ENCODE results near the gene SLC9A7. TPM values are rescaled to one million over a fixed set of nuclear protein-coding genes. Genes with fewer than 3 reads are reported as not detected.

Gene SLC9A7
- total RNA-seq, 1 donor from 2014 or later = 1.3 TPM

DNA sequence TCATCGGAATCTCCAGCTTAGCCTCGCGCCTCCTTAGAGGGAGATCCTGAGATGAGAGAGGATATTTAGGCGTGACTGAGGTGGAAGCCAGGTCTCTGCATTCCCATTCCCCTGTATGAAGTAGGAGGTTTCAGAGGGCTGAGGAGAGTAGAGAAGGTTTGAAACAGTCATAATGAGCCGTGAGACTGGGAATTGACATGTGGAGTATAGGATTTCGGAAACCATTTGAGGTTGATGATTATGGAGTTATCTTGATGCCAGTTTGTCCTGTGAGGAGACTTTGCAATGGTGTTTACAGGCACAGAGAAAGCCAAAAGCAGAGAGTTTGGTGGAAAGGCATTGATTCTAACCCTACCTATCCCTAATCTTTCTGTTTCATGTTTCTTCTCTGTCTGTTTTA lies 183.3 kb downstream of the SLC9A7 start:
- DNase-seq (ENCODE audit: low spot score) = no peak

DNA sequence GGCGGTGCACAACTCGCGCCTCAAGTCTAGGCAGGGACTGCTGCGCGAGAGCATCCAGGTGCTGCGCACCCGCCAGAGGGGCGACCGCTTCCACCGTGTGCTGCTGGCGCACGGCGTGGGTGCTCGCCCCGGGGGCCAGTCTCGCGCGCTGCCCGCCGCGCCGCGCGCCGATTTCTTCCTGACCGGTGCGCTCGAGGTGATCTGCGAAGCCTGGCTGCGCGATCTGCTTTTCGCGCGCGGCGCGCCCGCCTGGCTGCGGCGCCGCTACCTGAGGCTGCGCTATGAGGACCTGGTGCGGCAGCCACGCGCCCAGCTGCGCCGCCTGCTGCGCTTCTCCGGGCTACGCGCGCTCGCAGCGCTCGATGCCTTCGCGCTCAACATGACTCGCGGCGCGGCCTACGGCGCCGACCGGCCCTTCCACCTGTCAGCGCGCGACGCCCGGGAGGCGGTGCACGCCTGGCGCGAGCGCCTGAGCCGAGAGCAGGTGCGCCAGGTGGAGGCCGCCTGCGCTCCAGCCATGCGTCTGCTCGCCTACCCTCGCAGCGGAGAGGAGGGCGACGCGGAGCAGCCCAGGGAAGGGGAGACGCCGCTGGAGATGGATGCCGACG lies 184.0 kb downstream of the SLC9A7 start:
- DNase-seq (ENCODE audit: low spot score) = no peak

DNA sequence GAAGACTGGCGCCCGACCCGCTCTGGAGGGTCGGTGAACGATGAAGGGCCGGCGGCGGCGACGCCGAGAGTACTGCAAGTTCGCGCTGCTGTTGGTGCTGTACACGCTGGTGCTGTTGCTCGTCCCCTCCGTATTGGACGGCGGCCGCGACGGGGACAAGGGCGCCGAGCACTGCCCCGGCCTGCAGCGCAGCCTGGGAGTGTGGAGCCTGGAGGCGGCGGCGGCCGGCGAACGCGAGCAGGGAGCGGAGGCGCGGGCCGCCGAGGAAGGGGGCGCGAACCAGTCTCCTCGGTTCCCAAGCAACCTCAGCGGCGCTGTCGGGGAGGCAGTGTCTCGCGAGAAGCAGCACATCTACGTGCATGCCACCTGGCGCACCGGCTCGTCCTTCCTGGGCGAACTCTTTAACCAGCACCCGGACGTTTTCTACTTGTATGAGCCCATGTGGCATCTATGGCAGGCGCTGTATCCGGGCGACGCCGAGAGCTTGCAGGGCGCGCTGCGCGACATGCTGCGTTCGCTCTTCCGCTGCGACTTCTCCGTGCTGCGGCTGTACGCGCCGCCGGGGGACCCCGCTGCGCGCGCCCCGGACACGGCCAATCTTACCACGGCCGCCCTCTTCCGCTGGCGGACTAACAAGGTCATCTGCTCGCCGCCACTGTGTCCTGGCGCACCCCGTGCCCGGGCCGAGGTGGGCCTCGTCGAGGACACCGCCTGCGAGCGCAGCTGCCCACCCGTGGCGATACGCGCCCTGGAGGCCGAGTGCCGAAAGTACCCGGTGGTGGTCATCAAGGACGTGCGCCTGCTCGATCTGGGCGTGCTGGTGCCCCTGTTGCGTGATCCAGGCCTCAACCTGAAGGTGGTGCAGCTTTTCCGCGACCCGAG lies 184.8 kb downstream of the SLC9A7 start:
- DNase-seq (ENCODE audit: low spot score) = no peak

DNA sequence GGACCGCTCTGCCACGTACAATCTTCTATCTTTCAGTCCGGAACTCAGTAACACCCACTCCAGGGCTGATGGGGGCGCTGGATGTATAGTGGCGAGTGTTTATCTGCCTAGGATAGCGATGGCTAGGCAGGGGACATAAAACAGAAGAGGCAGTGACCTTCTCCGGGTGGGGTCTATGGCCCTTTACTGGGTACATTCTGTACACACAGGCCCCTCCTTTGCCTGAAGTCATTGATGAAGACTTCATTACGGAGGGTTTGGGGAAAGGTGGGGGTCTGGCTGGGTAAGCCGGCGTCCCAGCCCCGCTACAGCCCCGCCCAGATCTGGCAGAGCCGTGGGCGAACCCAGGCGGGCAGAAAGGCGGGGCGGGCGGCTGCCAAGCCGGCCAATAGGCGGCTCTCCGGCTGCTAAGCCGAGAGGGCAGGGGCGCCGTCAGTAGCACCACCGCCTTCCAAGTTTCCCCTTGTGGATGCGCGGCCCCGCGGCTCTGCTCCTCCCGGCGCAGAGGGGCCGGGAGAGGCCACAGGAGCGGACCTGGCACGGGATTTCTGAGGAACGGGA lies 185.5 kb downstream of the SLC9A7 start, which contains the start of gene CHST7:
Gene CHST7 (plus strand): TSS at position 435 of the 561 bp plus-strand sequence. CDS start 167 bp downstream, outside the sequence.
- no peak for DNase-seq (ENCODE audit: low spot score)

DNA sequence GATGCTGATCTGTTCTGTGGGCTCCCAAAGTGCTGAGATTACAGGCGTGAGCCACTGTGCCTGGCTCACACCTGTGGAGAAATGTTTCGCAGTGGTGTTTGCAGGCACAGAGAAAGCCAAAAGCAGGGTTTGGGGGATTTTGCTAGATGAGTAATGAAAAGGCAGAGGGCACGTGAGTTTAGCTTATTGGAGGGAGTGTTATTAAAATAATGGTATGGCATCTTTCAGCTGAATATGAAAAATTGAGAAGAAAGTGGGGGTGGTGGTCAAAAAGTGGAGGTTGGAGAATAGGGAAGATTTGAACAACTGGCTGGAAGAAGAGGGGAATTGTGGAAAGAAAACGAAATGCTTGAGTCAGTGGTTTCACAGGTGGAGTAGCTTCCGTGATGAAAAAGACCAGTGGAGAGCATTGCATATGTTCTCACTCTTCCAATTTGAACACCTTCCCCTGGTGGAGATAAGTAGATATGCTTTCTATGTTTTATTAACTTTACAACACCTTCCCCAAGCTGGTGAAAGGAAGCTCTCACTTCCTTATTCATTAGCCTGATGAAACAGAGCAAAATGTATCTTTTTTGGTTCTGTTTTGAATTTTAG lies 186.5 kb downstream of the SLC9A7 start:
- DNase-seq (ENCODE audit: low spot score) = no peak

DNA sequence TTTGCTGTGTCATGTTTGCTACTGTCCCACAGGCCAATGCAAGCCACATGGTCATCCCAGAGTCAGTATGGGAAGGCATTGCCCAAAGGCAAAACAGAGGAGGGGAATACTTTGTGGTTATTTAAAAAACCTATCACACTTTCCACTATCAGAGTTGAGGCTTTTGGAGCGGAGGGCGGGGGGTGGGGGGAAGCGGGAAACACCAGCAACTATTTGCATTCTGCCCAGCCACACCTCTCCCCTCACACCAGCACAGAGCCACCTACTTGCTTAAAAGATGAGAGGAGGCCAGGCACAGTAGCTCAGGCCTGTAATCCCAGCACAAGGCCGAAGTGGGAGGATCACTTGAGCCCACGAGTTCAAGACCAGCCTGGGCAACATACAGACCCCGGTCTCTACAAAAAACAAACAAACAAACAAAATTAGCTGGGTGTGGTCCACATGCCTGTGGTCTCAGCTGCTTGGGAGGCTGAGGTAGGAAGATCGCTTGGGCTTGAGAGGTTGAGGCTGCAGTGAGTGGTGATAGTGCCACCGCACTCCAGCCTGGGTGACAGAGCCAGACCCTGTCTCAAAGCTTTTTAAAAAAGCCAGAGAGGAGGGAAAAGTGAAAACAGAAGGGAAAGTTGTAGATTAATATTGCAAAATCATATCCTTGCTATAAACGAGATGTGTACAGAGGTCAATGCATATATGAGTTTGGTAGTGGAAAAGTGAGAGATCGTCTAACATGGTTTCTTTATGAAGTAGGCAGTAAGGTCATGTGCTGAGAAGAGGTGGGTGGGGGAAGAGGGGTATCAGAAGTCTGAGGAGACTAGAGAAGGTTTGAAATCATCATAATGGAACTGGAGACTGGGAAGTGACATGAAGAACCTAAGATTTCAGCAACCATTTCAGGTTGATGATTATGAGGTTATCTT lies 187.2 kb downstream of the SLC9A7 start:
- no peak for DNase-seq (ENCODE audit: low spot score)

DNA sequence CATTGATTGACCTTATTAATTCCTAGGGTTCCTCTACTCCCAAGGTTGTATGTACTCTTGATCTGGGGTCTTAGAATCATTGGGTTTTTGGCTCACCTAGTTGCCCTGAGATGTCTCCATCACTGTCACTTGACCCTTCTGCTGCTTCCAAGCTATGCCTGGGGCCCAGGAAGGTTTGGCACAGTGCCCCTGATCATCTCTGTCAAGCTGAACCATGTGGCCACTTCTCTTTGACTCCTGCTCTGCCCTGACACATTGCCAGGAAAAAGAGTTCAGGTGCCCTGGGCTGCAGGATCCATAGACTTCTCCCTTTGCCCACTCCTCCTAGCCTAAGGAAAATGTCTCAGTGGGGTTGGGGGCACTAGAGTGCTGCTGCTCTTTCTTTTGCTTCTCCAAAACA lies 189.3 kb downstream of the SLC9A7 start:
- DNase-seq (ENCODE audit: low spot score) = no peak

DNA sequence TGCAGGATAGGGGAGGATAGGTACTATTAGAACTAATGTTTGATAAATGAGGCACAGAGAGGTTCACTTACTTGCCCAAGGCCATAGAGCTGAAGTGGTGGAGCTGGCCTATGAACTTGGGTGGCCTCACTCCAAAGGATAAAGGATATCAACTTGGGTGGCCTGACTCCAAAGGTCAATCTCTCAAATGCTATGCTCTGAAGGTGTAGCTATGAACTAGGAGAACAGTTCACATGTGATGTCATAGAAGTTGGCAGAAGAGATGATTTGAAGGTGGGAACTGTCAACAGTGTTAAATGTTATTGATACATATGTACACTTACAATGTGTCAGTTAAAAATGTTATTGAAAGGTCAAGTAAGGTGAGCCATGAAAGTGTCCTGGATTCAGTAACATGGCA lies 191.5 kb downstream of the SLC9A7 start:
- DNase-seq (ENCODE audit: low spot score) = no peak

DNA sequence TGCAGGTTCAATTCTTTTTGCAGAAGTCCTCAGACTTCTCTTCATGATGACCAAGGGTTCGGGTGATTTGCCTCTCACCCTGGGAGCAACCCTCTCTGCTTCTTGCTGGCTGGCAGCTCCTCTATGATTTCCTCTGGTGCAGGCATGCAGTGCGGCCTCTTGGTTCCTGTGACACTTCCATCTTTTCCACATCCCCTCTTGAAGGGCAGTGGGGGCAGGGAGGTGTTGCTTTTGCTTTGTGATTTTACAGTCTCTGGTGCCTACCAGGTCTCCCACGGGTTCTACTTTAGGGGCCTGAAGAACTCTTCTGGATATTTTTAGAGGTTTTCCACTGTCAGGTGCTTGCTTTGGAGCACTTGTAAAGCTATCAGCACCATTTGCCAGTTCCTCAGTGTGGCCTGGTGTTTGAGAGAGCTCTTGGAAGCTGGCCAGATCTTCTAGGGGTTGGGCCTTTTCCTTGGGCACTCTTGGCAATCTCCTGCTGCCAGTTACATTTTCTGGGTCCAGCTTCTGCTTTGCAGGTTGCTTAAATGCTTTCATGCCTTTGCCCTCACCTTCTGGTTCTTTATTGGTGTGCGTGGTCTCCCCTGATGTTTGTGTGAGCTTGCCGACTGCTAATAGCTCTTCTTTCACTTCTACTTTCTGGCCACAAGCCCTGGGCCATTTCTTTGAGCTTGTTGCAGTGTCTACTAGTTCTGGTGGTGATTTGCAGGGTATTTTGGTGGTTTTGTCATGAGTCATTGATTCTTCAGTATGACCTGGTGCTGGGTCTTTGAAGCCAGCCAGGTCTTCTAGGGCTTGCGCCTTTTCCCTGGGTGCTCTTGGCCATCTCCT lies 196.9 kb downstream of the SLC9A7 start:
- DNase-seq (ENCODE audit: low spot score) = no peak

DNA sequence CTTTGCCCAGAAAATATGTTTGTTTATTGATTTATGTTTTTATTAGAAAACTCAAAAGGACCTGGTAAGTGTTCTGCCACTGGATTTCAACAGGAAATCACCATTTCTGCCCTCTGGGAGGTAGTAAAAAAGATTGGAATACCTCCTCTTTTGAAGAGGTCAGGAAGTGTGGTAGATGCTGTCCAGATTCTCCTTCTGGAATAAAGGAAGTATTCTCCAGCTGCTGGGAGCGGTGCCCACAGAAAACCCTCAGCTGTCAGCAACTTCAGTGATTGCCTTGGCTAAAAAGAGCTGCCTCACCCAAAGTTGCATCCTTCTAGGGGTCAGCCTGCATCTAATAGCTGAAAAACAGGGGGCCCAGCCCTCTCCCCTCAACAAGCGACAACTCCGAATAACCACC lies 199.9 kb downstream of the SLC9A7 start:
- DNase-seq (ENCODE audit: low spot score) = no peak

DNA sequence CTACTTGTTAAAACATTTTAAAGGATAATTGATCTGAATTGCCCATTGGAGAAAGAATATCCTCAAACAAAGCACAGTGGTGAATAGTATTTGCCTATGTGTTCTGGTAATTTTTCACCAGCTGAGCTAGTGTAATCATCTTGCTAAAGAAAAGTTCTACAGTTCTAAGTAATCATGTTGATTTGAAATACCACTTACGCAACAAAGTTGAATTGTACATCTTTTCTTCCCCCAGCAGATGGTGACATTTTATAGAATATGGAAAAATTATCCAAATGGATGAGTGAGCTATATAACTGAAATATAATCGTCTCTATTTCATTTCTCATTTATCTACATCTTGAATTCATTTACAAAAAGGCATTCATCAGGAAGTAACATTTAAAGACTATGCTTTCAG lies 204.0 kb downstream of the SLC9A7 start:
- no peak for DNase-seq (ENCODE audit: low spot score)

DNA sequence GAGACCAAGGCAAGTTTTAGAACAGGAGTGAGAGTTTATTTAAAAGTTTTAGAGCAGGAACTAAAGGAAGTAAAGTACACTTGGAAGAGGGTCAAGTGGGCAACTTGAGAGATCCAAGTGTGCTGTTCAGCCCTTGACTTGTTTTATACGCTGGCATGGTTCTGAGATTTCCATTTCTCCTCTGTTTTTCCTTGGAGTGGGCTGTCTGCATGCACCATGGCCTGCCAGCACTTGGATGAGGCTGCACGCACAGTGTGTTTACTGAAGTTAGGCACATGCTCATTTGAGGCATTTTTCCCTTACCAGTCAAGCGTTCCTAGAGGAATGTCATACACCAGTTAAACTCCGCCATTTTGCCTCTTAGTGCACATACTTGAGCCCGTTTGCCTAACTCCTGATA lies 205.0 kb downstream of the SLC9A7 start:
- DNase-seq (ENCODE audit: low spot score) = no peak

DNA sequence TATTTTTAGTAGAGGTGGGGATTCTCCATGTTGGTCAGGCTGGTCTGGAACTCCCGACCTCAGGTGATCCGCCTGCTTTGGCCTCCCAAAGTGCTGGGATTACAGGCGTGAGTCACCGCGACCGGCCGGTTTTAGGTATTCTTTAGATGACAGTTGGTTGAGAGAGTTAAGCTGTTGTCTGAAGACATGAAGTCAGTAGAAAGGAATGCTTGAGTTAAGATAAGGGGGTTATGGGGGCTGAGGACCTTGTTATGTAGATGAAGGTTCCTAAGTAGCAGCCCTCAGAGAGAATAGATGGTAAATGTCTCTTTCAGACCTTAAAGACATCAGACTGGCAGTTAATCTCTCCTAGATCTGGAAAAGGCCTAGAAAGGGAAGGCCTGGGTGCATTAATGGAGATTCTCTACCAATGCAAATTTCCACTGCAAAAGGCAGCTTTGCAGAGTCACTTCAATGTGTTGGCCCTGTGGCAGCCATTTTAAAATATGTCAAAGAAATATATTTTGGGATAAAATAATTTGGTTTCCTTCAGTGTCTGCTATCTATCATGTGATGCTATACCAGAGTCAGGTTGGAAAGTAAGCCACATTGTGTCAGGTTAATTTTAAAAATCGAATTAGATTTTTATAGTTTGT lies 207.3 kb downstream of the SLC9A7 start:
- no peak for DNase-seq (ENCODE audit: low spot score)

DNA sequence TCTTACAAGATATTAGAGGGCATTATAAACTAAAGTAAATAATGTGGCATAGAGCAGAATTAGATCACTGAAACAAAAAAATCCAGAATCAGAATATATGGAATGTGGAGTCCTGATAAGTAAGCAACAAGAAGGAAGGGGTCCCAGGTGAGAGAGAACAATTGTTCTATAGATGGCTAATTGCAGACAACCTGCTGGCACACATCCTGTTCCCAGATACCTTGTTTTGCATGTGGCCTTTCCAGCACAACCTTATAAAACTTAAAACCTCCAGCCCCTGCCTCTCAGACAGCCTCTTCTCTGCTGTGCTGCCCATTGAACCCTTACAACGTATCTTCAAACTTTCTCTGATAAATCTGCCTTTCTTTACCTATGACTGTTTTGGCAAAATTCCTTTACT lies 209.0 kb downstream of the SLC9A7 start:
- no peak for DNase-seq (ENCODE audit: low spot score)

Other genes with a start within 250 kb of the SLC9A7 start
- gene ZNF674, start 213.7 kb downstream of the SLC9A7 start, total RNA-seq = 2.1 TPM
- 8.3 TPM for gene CHST7, start 185.4 kb downstream of the SLC9A7 start, total RNA-seq
- 15.0 TPM for gene RP2, start 77.9 kb upstream of the SLC9A7 start, total RNA-seq
- 7.2 TPM for gene JADE3, start 153.3 kb upstream of the SLC9A7 start, total RNA-seq

All from mesenteric fat pad (tissue), 1 donor.